ACHN (cell line): ENCODE results near the gene TH.
A peak's percentile ranks its signal among the peaks of the same experiment; 100 is the strongest.

ENCODE experiments used
- DNase-seq: peaks from one replicate; pipeline ENCODE4 v3.0.0-alpha.2; 2015
- in situ Hi-C: cut with HindIII; loops from 2 replicates; pipeline ENCODE4 v1.10.0; 2017; ENCODE audit warnings: low sequenced_read_pairs, low pct_ligation_motif_present, low pct_unique_long_range_greater_than_20kb

TH gene

GRCh38 chr11:2137202-2138067 is 34.2 kb downstream of the TH start:
- peak; percentile 42 for DNase-seq

GRCh38 chr11:2136952-2137201 is 34.7 kb downstream of the TH start:
- DNase-seq = no peak
- in situ Hi-C loops = no loop called here

More at GRCh38 chr11:2137202-2138067, 34.2 kb downstream of the TH start:
- in situ Hi-C loops = no loop called here

GRCh38 chr11:2136209-2136951 is 35.2 kb downstream of the TH start:
- DNase-seq = no peak
- in situ Hi-C loops = no loop called here

- in situ Hi-C loops = no loop called here
- no peak for DNase-seq
Measured at GRCh38 chr11:2135648-2136201, 35.9 kb downstream of the TH start.

- in situ Hi-C loops = no loop called here
- no peak for DNase-seq
Measured at GRCh38 chr11:2135018-2135569, 36.5 kb downstream of the TH start.

- DNase-seq = no peak
- in situ Hi-C loops = no loop called here
Measured at GRCh38 chr11:2134022-2135010, 37.3 kb downstream of the TH start.

- no peak for DNase-seq
- in situ Hi-C loops = no loop called here
Measured at GRCh38 chr11:2133241-2134021, 38.2 kb downstream of the TH start.

GRCh38 chr11:2132874-2133240 is 38.8 kb downstream of the TH start:
- no peak for DNase-seq
- in situ Hi-C loops = no loop called here

- in situ Hi-C loops = no loop called here
Measured at GRCh38 chr11:2132246-2132645, 39.4 kb downstream of the TH start.

GRCh38 chr11:2131371-2132236 is 40.0 kb downstream of the TH start:
- in situ Hi-C loops = no loop called here
- DNase-seq = no peak

More at GRCh38 chr11:2132246-2132645, 39.4 kb downstream of the TH start:
- DNase-seq = no peak

GRCh38 chr11:2130881-2131352 is 40.7 kb downstream of the TH start:
- in situ Hi-C loops = no loop called here
- DNase-seq = no peak

GRCh38 chr11:2129699-2130366 is 41.8 kb downstream of the TH start:
- no peak for DNase-seq
- in situ Hi-C loops = no loop called here

GRCh38 chr11:2129308-2129698 is 42.3 kb downstream of the TH start:
- in situ Hi-C loops = no loop called here

GRCh38 chr11:2128511-2129307 is 42.9 kb downstream of the TH start:
- in situ Hi-C loops = no loop called here

More at GRCh38 chr11:2129308-2129698, 42.3 kb downstream of the TH start:
- DNase-seq = no peak

GRCh38 chr11:2128130-2128510 is 43.5 kb downstream of the TH start:
- in situ Hi-C loops = no loop called here

More at GRCh38 chr11:2128511-2129307, 42.9 kb downstream of the TH start:
- DNase-seq = no peak

More at GRCh38 chr11:2128130-2128510, 43.5 kb downstream of the TH start:
- no peak for DNase-seq
